Lower leg skin (tissue), 3 donors: ENCODE measurements around the gene SPRY4.

Experiments used
- POLR2A ChIP-seq, 2 donors: fragments of 450-650 bp; IDR thresholded peaks; one replicate each; pipeline ENCODE4 v1.6.1; 2016 to 2017; ENCODE audit warnings: antibody characterized with exemption in 2 of 2, mild to moderate bottlenecking in 1 of 2, moderate library complexity in 1 of 2
- TF ChIP-seq, protein P1 (sequence below), 3 donors: fragments of 450-650 bp; IDR thresholded peaks; one replicate each; pipeline ENCODE4 v1.5.1; 2016; ENCODE audit warnings: antibody characterized with exemption in 3 of 3, mild to moderate bottlenecking in 3 of 3, moderate library complexity in 2 of 3

- TF ChIP-seq, protein P1, sequence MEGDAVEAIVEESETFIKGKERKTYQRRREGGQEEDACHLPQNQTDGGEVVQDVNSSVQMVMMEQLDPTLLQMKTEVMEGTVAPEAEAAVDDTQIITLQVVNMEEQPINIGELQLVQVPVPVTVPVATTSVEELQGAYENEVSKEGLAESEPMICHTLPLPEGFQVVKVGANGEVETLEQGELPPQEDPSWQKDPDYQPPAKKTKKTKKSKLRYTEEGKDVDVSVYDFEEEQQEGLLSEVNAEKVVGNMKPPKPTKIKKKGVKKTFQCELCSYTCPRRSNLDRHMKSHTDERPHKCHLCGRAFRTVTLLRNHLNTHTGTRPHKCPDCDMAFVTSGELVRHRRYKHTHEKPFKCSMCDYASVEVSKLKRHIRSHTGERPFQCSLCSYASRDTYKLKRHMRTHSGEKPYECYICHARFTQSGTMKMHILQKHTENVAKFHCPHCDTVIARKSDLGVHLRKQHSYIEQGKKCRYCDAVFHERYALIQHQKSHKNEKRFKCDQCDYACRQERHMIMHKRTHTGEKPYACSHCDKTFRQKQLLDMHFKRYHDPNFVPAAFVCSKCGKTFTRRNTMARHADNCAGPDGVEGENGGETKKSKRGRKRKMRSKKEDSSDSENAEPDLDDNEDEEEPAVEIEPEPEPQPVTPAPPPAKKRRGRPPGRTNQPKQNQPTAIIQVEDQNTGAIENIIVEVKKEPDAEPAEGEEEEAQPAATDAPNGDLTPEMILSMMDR (IDR thresholded peaks at IDR 0.05), result no peak
- no peak for TF ChIP-seq POLR2A (IDR thresholded peaks at IDR 0.05)
Observed at GRCh38 chr5:142317173-142317572, 7.6 kb downstream of the SPRY4 start.
